SIG-M5 treated with dmso at 0.1 percent for 504 hours (cell line): Measurements from ENCODE around the gene GPR37L1.

Experiments
- DNase-seq: peaks from one replicate; lab custom pipeline; 2025; ENCODE audit not compliant: unreplicated experiment; lab: John Stamatoyannopoulos, UW

Gene GPR37L1

GRCh38 chr1:202154148-202154765 lies 31.5 kb downstream of the GPR37L1 start:
- DNase-seq = no peak

- peak; percentile 88 for DNase-seq
Observed at GRCh38 chr1:202154766-202155477, 32.2 kb downstream of the GPR37L1 start.

GRCh38 chr1:202155478-202156021 lies 32.8 kb downstream of the GPR37L1 start:
- DNase-seq = peak; percentile 62

GRCh38 chr1:202156590-202156989 lies 33.9 kb downstream of the GPR37L1 start:
- DNase-seq = no peak

- DNase-seq = no peak
Observed at GRCh38 chr1:202157945-202158344, 35.2 kb downstream of the GPR37L1 start.

- DNase-seq = peak; percentile 73
Observed at GRCh38 chr1:202158810-202159533, 36.3 kb downstream of the GPR37L1 start.

- DNase-seq = peak; percentile 74
Observed at GRCh38 chr1:202159534-202160371, 37.0 kb downstream of the GPR37L1 start.

GRCh38 chr1:202160377-202160940 lies 37.7 kb downstream of the GPR37L1 start, which contains the start of gene PTPN7:
Gene PTPN7, minus strand, starts transcription at chr1:202160602. Its CDS starts 1,200 bp downstream, at chr1:202159402.
- peak; percentile 84 for DNase-seq

- DNase-seq = peak; percentile 75
Observed at GRCh38 chr1:202161151-202162046, 38.7 kb downstream of the GPR37L1 start.

GRCh38 chr1:202162047-202162417 lies 39.3 kb downstream of the GPR37L1 start:
- peak; percentile 86 for DNase-seq

- peak; percentile 86 for DNase-seq
Observed at GRCh38 chr1:202162418-202163280, 39.9 kb downstream of the GPR37L1 start.

GRCh38 chr1:202163281-202164270 lies 40.9 kb downstream of the GPR37L1 start:
- no peak for DNase-seq

GRCh38 chr1:202164271-202165037 lies 41.7 kb downstream of the GPR37L1 start:
- DNase-seq = no peak

- DNase-seq = no peak
Observed at GRCh38 chr1:202165267-202165941, 42.7 kb downstream of the GPR37L1 start.

- no peak for DNase-seq
Observed at GRCh38 chr1:202165942-202166843, 43.5 kb downstream of the GPR37L1 start.
